AG04449 (cell line): ENCODE results near the gene SCFD2.

ENCODE experiments used
- CTCF ChIA-PET: fragments of 350-600 bp; formaldehyde crosslinking; extraction: SDS; loops from one replicate; lab custom pipeline; 2021; ENCODE audit warnings: antibody characterized with exemption; lab: Yijun Ruan, JAX
- POLR2A ChIA-PET: fragments of 400-600, 350-600 bp; formaldehyde crosslinking; extraction: SDS; loops from one replicate; lab custom pipeline; 2020; ENCODE audit warnings: antibody characterized with exemption, inconsistent platforms; lab: Yijun Ruan, JAX
- DNase-seq: peaks from one replicate; pipeline ENCODE4 v3.0.0-alpha.2; 2010; ENCODE audit warnings: low read depth, low spot score
- H3K4me3 ChIP-seq: 2 replicates; pipeline ENCODE4 v1.5.1; 2011; ENCODE audit warnings: low read depth, mild to moderate bottlenecking, control low read depth, low read length
- CTCF ChIP-seq: IDR thresholded peaks from one replicate; pipeline ENCODE4 v1.5.1; 2011; ENCODE audit warnings: mild to moderate bottlenecking, moderate library complexity, low read length, control low read depth, inconsistent platforms; ENCODE audit not compliant: insufficient read depth; ENCODE audit errors: missing control alignments

The SCFD2 gene

DNA sequence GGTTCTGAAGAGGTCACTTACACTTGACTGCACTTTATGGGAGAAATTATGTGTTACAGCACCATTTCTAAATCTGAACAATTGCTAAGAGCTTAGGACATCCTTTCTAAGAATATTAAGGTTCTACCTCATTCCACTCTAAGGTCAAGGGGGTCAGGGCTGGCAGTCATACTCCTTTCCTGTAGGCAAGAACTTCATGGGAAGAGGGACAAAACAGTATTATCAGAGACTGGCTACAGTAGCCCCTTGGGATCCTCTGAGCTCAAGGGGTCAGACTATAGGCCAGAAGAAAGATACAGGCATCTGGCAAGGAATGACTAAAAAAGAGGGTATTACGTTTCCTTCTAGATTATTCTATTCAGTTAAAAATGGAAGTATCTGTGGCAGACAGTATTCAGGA is 388.6 kb downstream of the SCFD2 start:
- no peak for DNase-seq
- CTCF ChIA-PET, result interaction anchor here (0.7 to 2.8 kb wide), 5 partner anchors 10 to 743 kb away, joined by 3 to 26 read pairs (median 6); no protein-coding TSS in a partner anchor
- no peak for TF ChIP-seq CTCF
- H3K4me3 ChIP-seq, result no peak overlapping the region
- POLR2A ChIA-PET, result interaction anchor here (0.6 kb wide), 1 partner anchor 1301 kb away, joined by 3 read pairs; no protein-coding TSS in a partner anchor

DNA sequence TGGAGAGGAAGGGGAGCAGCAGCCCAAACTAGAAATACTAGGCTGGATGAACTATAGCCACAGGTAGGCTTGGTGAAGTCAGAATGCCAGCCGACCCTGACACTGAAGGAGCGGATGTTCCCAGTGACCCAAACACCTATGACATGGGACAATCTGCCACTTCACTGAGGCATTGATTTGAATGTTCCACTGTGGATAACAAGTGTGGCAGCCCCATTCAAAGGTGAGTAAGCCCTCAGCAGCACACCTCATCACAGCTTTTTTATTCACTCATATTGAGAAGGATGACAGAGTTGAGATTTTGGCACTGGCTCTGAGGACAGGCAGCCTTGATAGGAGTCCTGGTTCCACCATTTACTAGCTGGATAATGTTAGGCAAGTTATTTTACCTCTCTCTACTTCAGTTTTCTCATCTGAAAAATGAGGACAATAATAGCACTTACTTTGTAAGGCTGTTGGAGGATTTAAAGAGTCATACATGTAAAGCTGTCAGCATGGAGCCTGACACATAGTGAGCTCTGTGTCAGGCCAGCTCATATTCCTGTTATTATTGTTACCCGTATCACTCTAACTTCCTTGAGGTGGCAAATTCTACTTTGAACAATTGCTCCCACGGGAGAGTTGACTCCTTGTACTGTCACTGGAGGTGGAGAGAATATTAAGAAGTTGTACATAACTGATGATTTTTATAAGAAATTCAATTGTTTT is 389.2 kb downstream of the SCFD2 start:
- no peak for DNase-seq
- ChIA-PET POLR2A (no interaction called here), CTCF (interaction anchor here (1.0 to 2.8 kb wide), 5 partner anchors 8 to 742 kb away, joined by 3 to 26 read pairs (median 6); no protein-coding TSS in a partner anchor)
- H3K4me3 ChIP-seq, result no peak overlapping the region
- no peak for TF ChIP-seq CTCF

DNA sequence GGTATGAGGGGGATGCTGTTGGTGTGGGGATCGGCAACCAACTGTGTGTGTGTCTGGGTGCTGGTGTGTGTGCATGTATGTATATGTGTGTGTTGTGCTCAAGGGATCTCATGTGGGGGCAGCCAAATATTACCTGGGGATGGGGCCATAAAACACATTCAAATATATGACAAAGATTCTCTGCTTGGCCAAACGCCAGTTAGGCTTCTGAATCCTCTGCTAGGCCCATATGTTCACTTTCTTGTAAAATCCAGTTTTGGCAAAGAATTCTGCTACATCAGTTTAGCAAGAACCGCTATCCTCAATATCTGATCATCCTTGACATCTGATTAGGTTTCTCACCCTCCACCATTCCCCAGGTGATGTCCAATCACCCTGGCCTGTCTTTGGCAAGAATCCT is 397.2 kb downstream of the SCFD2 start:
- ChIA-PET POLR2A (no interaction called here), CTCF (interaction anchor here (1.0 kb wide), 1 partner anchor 15 kb away, joined by 4 read pairs; no protein-coding TSS in a partner anchor)
- no peak overlapping the region for H3K4me3 ChIP-seq
- no peak for DNase-seq
- TF ChIP-seq CTCF, result no peak

- no peak for DNase-seq
- ChIA-PET POLR2A (no interaction called here), CTCF (no interaction called here)
- no peak for TF ChIP-seq CTCF
- no peak overlapping the region for H3K4me3 ChIP-seq
Measured at GRCh38 chr4:52968241-52968640, 397.6 kb downstream of the SCFD2 start.

- DNase-seq, result no peak
- ChIA-PET CTCF (interaction anchor here (1.3 to 2.0 kb wide), 2 partner anchors 16 to 17 kb away, joined by 3 to 11 read pairs; no protein-coding TSS in a partner anchor), POLR2A (no interaction called here)
- no peak for TF ChIP-seq CTCF
- no peak overlapping the region for H3K4me3 ChIP-seq
Measured at GRCh38 chr4:52966781-52967180, 399.1 kb downstream of the SCFD2 start.

GRCh38 chr4:52966172-52966571 is 399.7 kb downstream of the SCFD2 start:
- no peak for DNase-seq
- CTCF ChIA-PET, result interaction anchor here (1.3 to 2.0 kb wide), 2 partner anchors 16 to 18 kb away, joined by 3 to 11 read pairs; no protein-coding TSS in a partner anchor
- H3K4me3 ChIP-seq, result no peak overlapping the region
- POLR2A ChIA-PET, result no interaction called here
- TF ChIP-seq CTCF, result no peak
